ENCODE measurements around the gene DIPK1A. TPM values are rescaled to one million over a fixed set of nuclear protein-coding genes. Genes with fewer than 3 reads are reported as not detected.

The DIPK1A gene
- total RNA-seq, 1 experiment from 2014 or later, result 1.2 TPM

- BruUV-seq (replicated peaks), result no TSS peak
- Histone ChIP-seq H3K4me3 (ENCODE audit: low read depth in 2 of 2, low read length in 2 of 2) (no peak overlapping the region), H3K27ac (ENCODE audit: low read length) (no peak overlapping the region), H3K36me3 (ENCODE audit: control insufficient read depth, insufficient read depth, low read length) (no peaks in the 10 kb centered on the region), H3K27me3 (ENCODE audit: control insufficient read depth, insufficient read depth, low read length) (peaks cover 2% of the 10 kb centered on the region; the same call in 1 of the 2 replicates), H3K9me3 (ENCODE audit: control insufficient read depth, insufficient read depth, low read depth, low read length) (no peaks in the 10 kb centered on the region), H3K4me1 (ENCODE audit: control insufficient read depth, insufficient read depth, low read length) (no peaks in the 10 kb centered on the region)
- intact Hi-C loops (cut with micrococcal nuclease; ENCODE audit: unreplicated experiment) (no loop called here), in situ Hi-C loops (cut with HindIII; ENCODE audit: low pct_unique_long_range_greater_than_20kb, low sequenced_read_pairs) (no loop called here)
- CTCF ChIA-PET, result no interaction called here
- DNase-seq (ENCODE audit: low read depth, low spot score) (no peak), ATAC-seq (no peak)
- TF ChIP-seq, protein P1, sequence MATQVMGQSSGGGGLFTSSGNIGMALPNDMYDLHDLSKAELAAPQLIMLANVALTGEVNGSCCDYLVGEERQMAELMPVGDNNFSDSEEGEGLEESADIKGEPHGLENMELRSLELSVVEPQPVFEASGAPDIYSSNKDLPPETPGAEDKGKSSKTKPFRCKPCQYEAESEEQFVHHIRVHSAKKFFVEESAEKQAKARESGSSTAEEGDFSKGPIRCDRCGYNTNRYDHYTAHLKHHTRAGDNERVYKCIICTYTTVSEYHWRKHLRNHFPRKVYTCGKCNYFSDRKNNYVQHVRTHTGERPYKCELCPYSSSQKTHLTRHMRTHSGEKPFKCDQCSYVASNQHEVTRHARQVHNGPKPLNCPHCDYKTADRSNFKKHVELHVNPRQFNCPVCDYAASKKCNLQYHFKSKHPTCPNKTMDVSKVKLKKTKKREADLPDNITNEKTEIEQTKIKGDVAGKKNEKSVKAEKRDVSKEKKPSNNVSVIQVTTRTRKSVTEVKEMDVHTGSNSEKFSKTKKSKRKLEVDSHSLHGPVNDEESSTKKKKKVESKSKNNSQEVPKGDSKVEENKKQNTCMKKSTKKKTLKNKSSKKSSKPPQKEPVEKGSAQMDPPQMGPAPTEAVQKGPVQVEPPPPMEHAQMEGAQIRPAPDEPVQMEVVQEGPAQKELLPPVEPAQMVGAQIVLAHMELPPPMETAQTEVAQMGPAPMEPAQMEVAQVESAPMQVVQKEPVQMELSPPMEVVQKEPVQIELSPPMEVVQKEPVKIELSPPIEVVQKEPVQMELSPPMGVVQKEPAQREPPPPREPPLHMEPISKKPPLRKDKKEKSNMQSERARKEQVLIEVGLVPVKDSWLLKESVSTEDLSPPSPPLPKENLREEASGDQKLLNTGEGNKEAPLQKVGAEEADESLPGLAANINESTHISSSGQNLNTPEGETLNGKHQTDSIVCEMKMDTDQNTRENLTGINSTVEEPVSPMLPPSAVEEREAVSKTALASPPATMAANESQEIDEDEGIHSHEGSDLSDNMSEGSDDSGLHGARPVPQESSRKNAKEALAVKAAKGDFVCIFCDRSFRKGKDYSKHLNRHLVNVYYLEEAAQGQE (IDR thresholded peaks at IDR 0.05; ENCODE audit: insufficient read depth in 1 of 2, low read depth in 2 of 2, low read length in 1 of 2), result no peak
- TF ChIP-seq, protein P2, sequence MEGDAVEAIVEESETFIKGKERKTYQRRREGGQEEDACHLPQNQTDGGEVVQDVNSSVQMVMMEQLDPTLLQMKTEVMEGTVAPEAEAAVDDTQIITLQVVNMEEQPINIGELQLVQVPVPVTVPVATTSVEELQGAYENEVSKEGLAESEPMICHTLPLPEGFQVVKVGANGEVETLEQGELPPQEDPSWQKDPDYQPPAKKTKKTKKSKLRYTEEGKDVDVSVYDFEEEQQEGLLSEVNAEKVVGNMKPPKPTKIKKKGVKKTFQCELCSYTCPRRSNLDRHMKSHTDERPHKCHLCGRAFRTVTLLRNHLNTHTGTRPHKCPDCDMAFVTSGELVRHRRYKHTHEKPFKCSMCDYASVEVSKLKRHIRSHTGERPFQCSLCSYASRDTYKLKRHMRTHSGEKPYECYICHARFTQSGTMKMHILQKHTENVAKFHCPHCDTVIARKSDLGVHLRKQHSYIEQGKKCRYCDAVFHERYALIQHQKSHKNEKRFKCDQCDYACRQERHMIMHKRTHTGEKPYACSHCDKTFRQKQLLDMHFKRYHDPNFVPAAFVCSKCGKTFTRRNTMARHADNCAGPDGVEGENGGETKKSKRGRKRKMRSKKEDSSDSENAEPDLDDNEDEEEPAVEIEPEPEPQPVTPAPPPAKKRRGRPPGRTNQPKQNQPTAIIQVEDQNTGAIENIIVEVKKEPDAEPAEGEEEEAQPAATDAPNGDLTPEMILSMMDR (IDR thresholded peaks at IDR 0.05), result no peak
- no peak for TF ChIP-seq SIN3A (IDR thresholded peaks at IDR 0.05; ENCODE audit: borderline replicate concordance, insufficient read depth, low read depth, low read length)
- TF ChIP-seq TCF7L2 (IDR thresholded peaks at IDR 0.05; ENCODE audit: low read depth, low read length), result no peak
- TF ChIP-seq POLR2AphosphoS5 (IDR thresholded peaks at IDR 0.05; ENCODE audit: low read depth, low read length), result no peak
- POLR2A ChIA-PET, result no interaction called here
Observed at GRCh38 chr1:92936865-92937264, 24.4 kb downstream of the DIPK1A start.

- H3K4me1 ChIP-seq (ENCODE audit: control insufficient read depth, insufficient read depth, low read length), result no peaks in the 10 kb centered on the region
- no peaks in the 10 kb centered on the region for H3K9me3 ChIP-seq (ENCODE audit: control insufficient read depth, insufficient read depth, low read depth, low read length)
- ChIA-PET CTCF (no interaction called here), POLR2A (no interaction called here)
- H3K4me3 ChIP-seq (ENCODE audit: low read depth in 2 of 2, low read length in 2 of 2), result no peak overlapping the region
- H3K27ac ChIP-seq (ENCODE audit: low read length), result no peak overlapping the region
- DNase-seq (ENCODE audit: low read depth, low spot score), result no peak
- TF ChIP-seq TCF7L2 (IDR thresholded peaks at IDR 0.05; ENCODE audit: low read depth, low read length) (no peak), POLR2AphosphoS5 (IDR thresholded peaks at IDR 0.05; ENCODE audit: low read depth, low read length) (no peak), SIN3A (IDR thresholded peaks at IDR 0.05; ENCODE audit: borderline replicate concordance, insufficient read depth, low read depth, low read length) (no peak)
- TF ChIP-seq, protein P2 (IDR thresholded peaks at IDR 0.05), result no peak
- TF ChIP-seq, protein P1 (IDR thresholded peaks at IDR 0.05; ENCODE audit: insufficient read depth in 1 of 2, low read depth in 2 of 2, low read length in 1 of 2), result no peak
- BruUV-seq (replicated peaks), result no TSS peak
- H3K27me3 ChIP-seq (ENCODE audit: control insufficient read depth, insufficient read depth, low read length), result no peaks in the 10 kb centered on the region
- in situ Hi-C loops (cut with HindIII; ENCODE audit: low pct_unique_long_range_greater_than_20kb, low sequenced_read_pairs) (no loop called here), intact Hi-C loops (cut with micrococcal nuclease; ENCODE audit: unreplicated experiment) (no loop called here)
- ATAC-seq, result no peak
- no peaks in the 10 kb centered on the region for H3K36me3 ChIP-seq (ENCODE audit: control insufficient read depth, insufficient read depth, low read length)
Observed at GRCh38 chr1:92934395-92935378, 26.6 kb downstream of the DIPK1A start.

All from Panc1 (cell line).